OCI-LY3 (cell line): Measurements from ENCODE around the gene RCAN3.

Source experiments
- CTCF ChIP-seq: fragments of 200-600, 300-600 bp; sonication (generic); IDR thresholded peaks from 2 replicates; pipeline ENCODE4 v1.5.1; 2014; ENCODE audit warnings: antibody characterized with exemption, low read length, low read depth
- EZH2phosphoT487 ChIP-seq: fragments of 200-600 bp; shearing (Covaris generic); IDR thresholded peaks from 2 replicates; pipeline ENCODE4 v1.6.1; 2018; ENCODE audit warnings: antibody characterized with exemption, mixed run types, low read depth

DNA sequence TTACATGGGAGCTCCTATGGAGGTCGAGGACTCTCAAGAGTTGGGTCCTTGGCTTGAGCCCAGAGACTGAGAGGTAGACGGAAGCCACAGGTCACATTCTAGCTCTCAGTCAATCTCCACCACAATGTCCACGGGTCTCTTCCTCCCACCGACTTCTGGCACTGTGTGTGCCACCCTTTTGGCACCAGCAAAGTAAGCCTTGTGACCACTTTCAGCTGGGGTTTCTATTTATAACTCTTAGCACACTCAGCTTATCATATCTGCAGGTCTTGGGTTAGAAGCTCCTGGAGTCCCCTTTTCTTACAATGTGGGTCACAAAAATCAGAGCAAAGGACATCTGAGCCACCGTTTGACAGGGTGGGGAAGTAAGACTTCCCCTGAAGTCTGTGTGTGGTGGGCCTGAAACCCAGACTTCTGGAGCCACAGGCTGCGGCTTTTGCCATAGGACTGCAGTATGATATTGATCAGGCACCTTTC is 81.6 kb downstream of the RCAN3 start:
- TF ChIP-seq CTCF = no peak
- no peak for TF ChIP-seq EZH2phosphoT487
